BJ (cell line): ENCODE measurements around the gene NMUR2. TPM values are rescaled to one million over a fixed set of nuclear protein-coding genes. Genes with fewer than 3 reads are reported as not detected.

Experiments
- CTCF ChIA-PET: fragments of 350-600 bp; formaldehyde crosslinking; extraction: SDS; loops from one replicate; lab custom pipeline; 2021; ENCODE audit warnings: antibody characterized with exemption, inconsistent platforms; lab: Yijun Ruan, JAX
- POLR2A ChIA-PET: fragments of 300-600 bp; sonication (Branson Sonifier 250); formaldehyde crosslinking; extraction: SDS; loops from one replicate; lab custom pipeline; 2021; ENCODE audit warnings: antibody characterized with exemption; lab: Charles Lee
- DNase-seq: peaks from one replicate; pipeline ENCODE4 v3.0.0-alpha.2; 2011; ENCODE audit warnings: low read depth
- H3K27me3 ChIP-seq: 2 replicates; pipeline ENCODE4 v1.6.0; 2011; ENCODE audit warnings: low read length; ENCODE audit not compliant: control insufficient read depth, insufficient read depth
- H3K36me3 ChIP-seq: 2 replicates; pipeline ENCODE4 v1.5.1; 2011; ENCODE audit warnings: low read length; ENCODE audit not compliant: control insufficient read depth, insufficient read depth
- H3K4me3 ChIP-seq: 2 replicates; pipeline ENCODE4 v1.5.1; 2011; ENCODE audit warnings: low read depth, mild to moderate bottlenecking, control low read depth, low read length
- CTCF ChIP-seq: IDR thresholded peaks from 2 replicates; pipeline ENCODE4 v1.5.1; 2011; ENCODE audit warnings: low read depth, mild to moderate bottlenecking, control low read depth, inconsistent platforms, low read length, moderate library complexity; ENCODE audit not compliant: insufficient read depth
- polyA plus RNA-seq: library from polyadenylated mRNA; depleted of rRNA; stranded (reverse); fragments of >200 nt; gene quantifications from 2 replicates; pipeline ENCODE4 v1.2.3, GENCODE V29; 2011

The NMUR2 gene
- polyA plus RNA-seq, 1 experiment = not detected

GRCh38 chr5:152425083-152425482 lies 20.0 kb upstream of the NMUR2 start:
- H3K27me3 ChIP-seq = no peaks in the 10 kb centered on the region
- DNase-seq = no peak
- no peak overlapping the region for H3K4me3 ChIP-seq
- CTCF ChIA-PET = interaction anchor here (0.5 to 0.9 kb wide), 2 partner anchors 12 to 36 kb away, joined by 3 read pairs; no protein-coding TSS in a partner anchor
- H3K36me3 ChIP-seq = no peaks in the 10 kb centered on the region
- POLR2A ChIA-PET = no interaction called here
- no peak for TF ChIP-seq CTCF

DNA sequence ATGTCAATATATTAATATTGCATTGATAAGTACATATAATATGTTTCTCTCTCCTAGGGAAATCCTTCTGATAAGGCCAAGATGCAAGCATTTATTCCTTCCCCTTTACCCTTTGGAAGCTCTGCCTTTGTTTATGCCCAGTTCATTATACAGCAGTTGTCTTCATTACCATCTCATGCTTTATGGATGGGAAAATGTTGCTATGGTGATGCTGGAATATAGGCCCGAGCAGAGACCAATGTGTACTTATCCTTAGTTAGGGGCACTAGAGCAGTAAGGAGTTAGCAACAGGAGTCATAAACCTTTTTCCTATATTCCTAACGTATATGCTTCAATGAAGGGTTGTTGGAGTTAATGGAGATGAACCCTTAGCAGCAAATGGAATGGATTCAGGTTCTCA lies 19.4 kb upstream of the NMUR2 start:
- H3K27me3 ChIP-seq = no peaks in the 10 kb centered on the region
- H3K4me3 ChIP-seq = no peak overlapping the region
- TF ChIP-seq CTCF = no peak
- DNase-seq = no peak
- ChIA-PET CTCF (interaction anchor here (0.5 kb wide), 1 partner anchor 36 kb away, joined by 3 read pairs; no protein-coding TSS in a partner anchor), POLR2A (no interaction called here)
- H3K36me3 ChIP-seq = no peaks in the 10 kb centered on the region

DNA sequence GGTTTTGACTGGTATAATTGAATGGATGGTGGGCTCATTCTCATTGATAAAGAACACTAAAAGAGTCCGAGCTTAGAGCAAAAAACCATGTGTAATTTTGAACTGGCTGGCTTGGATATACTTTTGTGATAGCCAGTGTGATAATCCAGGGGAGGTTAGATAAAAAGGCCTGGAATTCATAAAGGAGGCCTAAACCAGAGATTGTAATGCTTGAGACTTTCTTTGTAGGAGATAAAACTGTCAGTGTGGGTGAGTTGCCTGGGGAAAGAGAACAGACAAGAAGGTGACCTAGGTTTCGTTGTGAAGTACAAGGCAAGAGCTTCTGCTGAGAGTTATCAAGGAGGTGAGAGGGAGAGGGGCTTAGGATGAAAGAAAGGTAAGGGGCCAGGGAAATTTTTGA lies 17.0 kb upstream of the NMUR2 start:
- no peak for DNase-seq
- H3K4me3 ChIP-seq = no peak overlapping the region
- TF ChIP-seq CTCF = no peak
- H3K36me3 ChIP-seq = no peaks in the 10 kb centered on the region
- ChIA-PET POLR2A (no interaction called here), CTCF (no interaction called here)
- no peaks in the 10 kb centered on the region for H3K27me3 ChIP-seq

DNA sequence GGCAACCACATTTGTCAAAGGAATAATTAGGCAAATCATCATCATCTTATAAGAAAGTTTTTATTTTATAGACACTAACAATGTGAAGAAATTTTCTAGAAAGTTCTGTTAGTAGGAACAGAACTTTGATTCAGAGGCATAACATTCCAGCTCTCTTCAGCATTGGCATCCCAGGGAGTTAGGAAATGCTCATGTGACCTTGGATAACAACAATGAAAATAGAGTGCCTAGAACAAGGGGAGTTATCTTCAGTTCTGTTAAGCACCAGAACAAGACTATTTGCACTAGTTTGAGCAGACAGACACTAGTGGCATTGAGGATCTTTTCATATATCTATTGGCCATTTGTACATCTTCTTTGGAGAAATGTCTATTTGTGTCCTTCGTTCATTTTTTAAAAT lies 7.0 kb upstream of the NMUR2 start:
- Histone ChIP-seq H3K27me3 (no peaks in the 10 kb centered on the region), H3K36me3 (no peaks in the 10 kb centered on the region), H3K4me3 (no peak overlapping the region)
- no peak for DNase-seq
- no peak for TF ChIP-seq CTCF
- POLR2A ChIA-PET = no interaction called here
- CTCF ChIA-PET = interaction anchor here (0.9 kb wide), 1 partner anchor 13 kb away, joined by 3 read pairs; no protein-coding TSS in a partner anchor

- no peak for TF ChIP-seq CTCF
- POLR2A ChIA-PET = no interaction called here
Measured at GRCh38 chr5:152406082-152406481, 1.0 kb upstream of the NMUR2 start.

More at GRCh38 chr5:152406082-152406481, 1.0 kb upstream of the NMUR2 start:
- no peaks in the 10 kb centered on the region for H3K36me3 ChIP-seq
- no peak overlapping the region for H3K4me3 ChIP-seq
- H3K27me3 ChIP-seq = no peaks in the 10 kb centered on the region
- DNase-seq = no peak
- CTCF ChIA-PET = interaction anchor here (1.4 kb wide), 1 partner anchor 12 kb away, joined by 4 read pairs; no protein-coding TSS in a partner anchor
